Liver (tissue), 3 donors: ENCODE results near the gene ALDH1A2.

Experiments
- ATF3 ChIP-seq: IDR thresholded peaks from 2 replicates; pipeline ENCODE4 v1.6.1; 2016; ENCODE audit warnings: antibody characterized with exemption
- FOXA1 ChIP-seq: IDR thresholded peaks from 2 replicates; pipeline ENCODE4 v1.6.1; 2016; ENCODE audit warnings: antibody characterized with exemption
- FOXA2 ChIP-seq: IDR thresholded peaks from 2 replicates; pipeline ENCODE4 v1.6.1; 2016; ENCODE audit warnings: antibody characterized with exemption
- GABPA ChIP-seq, 2 donors: IDR thresholded peaks in 1 of 2; conservative IDR thresholded peaks in 1 of 2; 2 replicates each; pipeline ENCODE4 v1.6.1; 2016; ENCODE audit warnings: antibody characterized with exemption in 2 of 2, mild to moderate bottlenecking in 1 of 2, moderate library complexity in 1 of 2
- JUND ChIP-seq, 2 donors: IDR thresholded peaks; 2 replicates each; pipeline ENCODE4 v1.6.1; 2016; ENCODE audit warnings: antibody characterized with exemption in 2 of 2
- NR2F2 ChIP-seq: IDR thresholded peaks from 2 replicates; pipeline ENCODE4 v1.6.1; 2016; ENCODE audit warnings: antibody characterized with exemption
- RAD21 ChIP-seq, 2 donors: IDR thresholded peaks; 2 replicates each; pipeline ENCODE4 v1.6.1; 2016; ENCODE audit warnings: antibody characterized with exemption in 2 of 2, mild to moderate bottlenecking in 2 of 2
- REST ChIP-seq: IDR thresholded peaks from 2 replicates; pipeline ENCODE4 v1.6.1; 2016; ENCODE audit warnings: antibody characterized with exemption, mild to moderate bottlenecking
- RXRA ChIP-seq, 2 donors: IDR thresholded peaks; 2 replicates each; pipeline ENCODE4 v1.6.1; 2017 to 2018; ENCODE audit warnings: antibody characterized with exemption in 2 of 2, mild to moderate bottlenecking in 1 of 2
- SP1 ChIP-seq: IDR thresholded peaks from 2 replicates; pipeline ENCODE4 v1.6.1; 2018; ENCODE audit warnings: antibody characterized with exemption, mild to moderate bottlenecking
- TAF1 ChIP-seq: conservative IDR thresholded peaks from 2 replicates; pipeline ENCODE4 v1.6.1; 2016; ENCODE audit warnings: antibody characterized with exemption, mild to moderate bottlenecking
- YY1 ChIP-seq: IDR thresholded peaks from 2 replicates; pipeline ENCODE4 v1.6.1; 2016; ENCODE audit warnings: antibody characterized with exemption, mild to moderate bottlenecking
- TF ChIP-seq, protein P1 (sequence below): fragments of 150-350 bp; IDR thresholded peaks from 2 replicates; pipeline ENCODE4 v1.5.1; 2017; ENCODE audit warnings: improper control_type of control experiment, low read depth, low read length; ENCODE audit not compliant: missing input control
- TF ChIP-seq, protein P2 (sequence below): IDR thresholded peaks from 2 replicates; pipeline ENCODE4 v1.6.1; 2016; ENCODE audit warnings: antibody characterized with exemption
- donor health status: healthy.
- donor health status: healthy.

GRCh38 chr15:58047149-58047548 is 18.4 kb downstream of the ALDH1A2 start:
- TF ChIP-seq, protein P1, sequence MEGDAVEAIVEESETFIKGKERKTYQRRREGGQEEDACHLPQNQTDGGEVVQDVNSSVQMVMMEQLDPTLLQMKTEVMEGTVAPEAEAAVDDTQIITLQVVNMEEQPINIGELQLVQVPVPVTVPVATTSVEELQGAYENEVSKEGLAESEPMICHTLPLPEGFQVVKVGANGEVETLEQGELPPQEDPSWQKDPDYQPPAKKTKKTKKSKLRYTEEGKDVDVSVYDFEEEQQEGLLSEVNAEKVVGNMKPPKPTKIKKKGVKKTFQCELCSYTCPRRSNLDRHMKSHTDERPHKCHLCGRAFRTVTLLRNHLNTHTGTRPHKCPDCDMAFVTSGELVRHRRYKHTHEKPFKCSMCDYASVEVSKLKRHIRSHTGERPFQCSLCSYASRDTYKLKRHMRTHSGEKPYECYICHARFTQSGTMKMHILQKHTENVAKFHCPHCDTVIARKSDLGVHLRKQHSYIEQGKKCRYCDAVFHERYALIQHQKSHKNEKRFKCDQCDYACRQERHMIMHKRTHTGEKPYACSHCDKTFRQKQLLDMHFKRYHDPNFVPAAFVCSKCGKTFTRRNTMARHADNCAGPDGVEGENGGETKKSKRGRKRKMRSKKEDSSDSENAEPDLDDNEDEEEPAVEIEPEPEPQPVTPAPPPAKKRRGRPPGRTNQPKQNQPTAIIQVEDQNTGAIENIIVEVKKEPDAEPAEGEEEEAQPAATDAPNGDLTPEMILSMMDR, result no peak
- TF ChIP-seq GABPA (IDR thresholded peaks at IDR 0.05 in 1 of 2, conservative IDR thresholded peaks at IDR 0.05 in 1 of 2) (no peak), TAF1 (no peak), RXRA (IDR thresholded peaks at IDR 0.05) (no peak), JUND (IDR thresholded peaks at IDR 0.05) (no peak), SP1 (no peak), RAD21 (IDR thresholded peaks at IDR 0.05) (no peak), REST (no peak), FOXA1 (no peak), YY1 (no peak), NR2F2 (no peak), ATF3 (no peak), FOXA2 (no peak)
- TF ChIP-seq, protein P2, sequence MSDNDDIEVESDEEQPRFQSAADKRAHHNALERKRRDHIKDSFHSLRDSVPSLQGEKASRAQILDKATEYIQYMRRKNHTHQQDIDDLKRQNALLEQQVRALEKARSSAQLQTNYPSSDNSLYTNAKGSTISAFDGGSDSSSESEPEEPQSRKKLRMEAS, result no peak
